Measurements from ENCODE around the gene ANKRD9.

Gene ANKRD9

GRCh38 chr14:102486513-102487203 lies 22.9 kb downstream of the ANKRD9 start:
- in situ Hi-C loops (cut with MboI; ENCODE audit: low pct_unique_long_range_greater_than_20kb, low sequenced_read_pairs): no loop called here

GRCh38 chr14:102485693-102486512 lies 23.7 kb downstream of the ANKRD9 start:
- DNase-seq: no peak
- in situ Hi-C loops (cut with MboI; ENCODE audit: low pct_unique_long_range_greater_than_20kb, low sequenced_read_pairs): no loop called here

More at GRCh38 chr14:102486513-102487203, 22.9 kb downstream of the ANKRD9 start:
- no peak for DNase-seq

GRCh38 chr14:102484316-102484715 lies 25.3 kb downstream of the ANKRD9 start:
- DNase-seq: no peak
- in situ Hi-C loops (cut with MboI; ENCODE audit: low pct_unique_long_range_greater_than_20kb, low sequenced_read_pairs): no loop called here

- in situ Hi-C loops (cut with MboI; ENCODE audit: low pct_unique_long_range_greater_than_20kb, low sequenced_read_pairs): no loop called here
- no peak for DNase-seq
Observed at GRCh38 chr14:102481791-102482238, 27.8 kb downstream of the ANKRD9 start.

DNA sequence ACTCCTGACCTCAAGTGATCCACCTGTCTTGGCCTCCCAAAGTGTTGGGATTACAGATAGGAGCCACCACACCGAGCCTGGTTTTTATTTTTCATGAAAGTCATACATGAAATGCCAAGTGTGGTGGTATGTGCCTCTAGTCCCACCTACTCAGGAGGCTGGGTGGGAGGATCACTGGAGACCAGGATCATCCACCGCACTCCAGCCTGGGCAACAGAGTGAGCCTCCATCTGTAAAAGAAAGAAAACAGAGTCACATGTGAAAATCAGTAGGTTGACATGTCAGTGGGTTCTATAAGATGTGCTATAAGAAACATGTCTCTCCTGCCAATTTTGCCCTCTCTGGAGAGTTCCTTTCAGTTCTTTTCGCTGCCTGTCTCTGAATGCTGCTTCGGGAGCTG lies 28.2 kb downstream of the ANKRD9 start:
- in situ Hi-C loops (cut with MboI; ENCODE audit: low pct_unique_long_range_greater_than_20kb, low sequenced_read_pairs): no loop called here
- DNase-seq: no peak

- in situ Hi-C loops (cut with MboI; ENCODE audit: low pct_unique_long_range_greater_than_20kb, low sequenced_read_pairs): no loop called here
- DNase-seq: no peak
Observed at GRCh38 chr14:102479777-102480176, 29.8 kb downstream of the ANKRD9 start.

GRCh38 chr14:102479107-102479506 lies 30.5 kb downstream of the ANKRD9 start:
- in situ Hi-C loops (cut with MboI; ENCODE audit: low pct_unique_long_range_greater_than_20kb, low sequenced_read_pairs): no loop called here
- DNase-seq: no peak

- in situ Hi-C loops (cut with MboI; ENCODE audit: low pct_unique_long_range_greater_than_20kb, low sequenced_read_pairs): no loop called here
- no peak for DNase-seq
Observed at GRCh38 chr14:102474934-102475333, 34.6 kb downstream of the ANKRD9 start.

DNA sequence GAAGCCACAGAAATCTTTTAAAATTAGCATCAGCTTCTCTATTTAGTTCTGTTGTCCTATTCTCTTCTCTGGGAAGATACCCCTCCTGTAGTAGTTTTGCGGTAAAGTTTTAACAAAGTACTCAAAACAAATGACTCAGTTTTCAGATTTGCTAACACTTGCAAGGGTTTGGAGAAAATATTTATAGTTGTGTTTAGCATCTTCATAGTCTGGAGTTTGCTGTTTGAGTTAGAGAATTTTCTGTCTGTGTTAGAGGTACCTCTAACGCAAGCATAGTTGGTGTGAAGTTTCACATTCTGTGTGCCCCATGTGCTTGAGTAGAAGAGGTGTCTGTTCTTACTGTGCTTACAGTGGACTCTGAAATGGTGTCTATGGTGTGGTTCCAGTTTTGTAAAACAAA lies 36.0 kb downstream of the ANKRD9 start:
- in situ Hi-C loops (cut with MboI; ENCODE audit: low pct_unique_long_range_greater_than_20kb, low sequenced_read_pairs): no loop called here
- DNase-seq: no peak

DNA sequence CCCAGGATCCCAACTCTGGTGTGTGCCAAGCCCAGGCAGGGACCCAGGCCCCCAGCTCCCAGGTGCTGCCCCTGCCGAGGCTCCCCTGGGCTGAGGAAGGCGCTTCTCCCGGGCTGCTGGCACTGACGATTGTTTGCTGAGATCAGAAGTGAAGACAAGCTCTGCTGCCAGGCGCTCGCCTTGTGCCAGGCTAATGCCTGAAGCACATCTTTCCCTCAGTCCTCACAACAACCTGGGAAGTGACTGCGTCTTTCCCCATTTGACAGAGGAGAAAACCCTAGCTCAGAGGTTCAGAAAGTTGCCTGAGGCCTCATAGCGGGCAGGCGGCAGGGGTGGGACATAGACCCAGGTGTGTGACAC lies 36.8 kb downstream of the ANKRD9 start:
- in situ Hi-C loops (cut with MboI; ENCODE audit: low pct_unique_long_range_greater_than_20kb, low sequenced_read_pairs): no loop called here
- no peak for DNase-seq

DNA sequence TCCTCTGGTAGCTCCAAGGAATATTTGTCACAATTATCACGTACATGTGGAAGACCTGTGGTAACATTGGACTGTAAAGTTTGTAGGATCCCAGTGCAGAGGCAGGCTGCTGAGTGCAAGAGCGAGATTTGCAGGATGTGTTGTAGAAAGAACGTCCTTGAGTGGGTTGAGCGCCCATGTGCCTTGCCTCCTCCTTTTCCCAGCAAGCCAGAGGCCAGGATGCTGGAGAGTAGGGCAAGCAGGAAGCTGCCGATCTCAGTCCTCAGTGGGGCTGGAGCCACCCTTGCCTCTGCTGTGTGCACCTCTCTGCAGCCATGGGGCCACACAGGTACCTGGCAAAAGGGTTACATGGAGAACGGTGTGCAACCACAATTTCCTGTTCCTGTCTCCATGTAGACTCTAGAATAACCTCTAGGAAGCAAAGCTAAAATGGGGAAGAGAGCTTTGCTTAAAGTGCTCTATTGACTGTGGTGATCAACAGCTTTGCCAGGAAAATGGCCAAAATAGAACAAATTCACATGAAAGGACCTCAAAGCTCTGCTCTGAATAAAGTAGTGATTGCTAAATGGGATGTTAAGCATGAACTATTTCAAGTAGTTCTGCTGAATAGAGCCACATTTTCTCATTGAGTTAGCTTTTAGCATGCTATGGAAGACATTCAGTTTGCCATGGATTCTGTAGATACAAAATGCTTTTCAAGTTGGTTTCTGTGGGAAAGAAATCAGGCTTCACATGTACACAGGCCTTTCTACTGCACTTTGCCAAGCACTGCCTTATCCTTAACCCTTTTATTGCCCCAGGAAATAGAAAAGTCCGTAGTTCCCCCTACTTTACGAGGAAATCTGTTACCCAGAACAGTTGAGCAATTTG lies 37.4 kb downstream of the ANKRD9 start:
- in situ Hi-C loops (cut with MboI; ENCODE audit: low pct_unique_long_range_greater_than_20kb, low sequenced_read_pairs): no loop called here
- DNase-seq: peak; percentile 19

GRCh38 chr14:102469261-102469660 lies 40.3 kb downstream of the ANKRD9 start:
- in situ Hi-C loops (cut with MboI; ENCODE audit: low pct_unique_long_range_greater_than_20kb, low sequenced_read_pairs): no loop called here
- DNase-seq: no peak

GRCh38 chr14:102464846-102465341 lies 44.7 kb downstream of the ANKRD9 start:
- no peak for DNase-seq

DNA sequence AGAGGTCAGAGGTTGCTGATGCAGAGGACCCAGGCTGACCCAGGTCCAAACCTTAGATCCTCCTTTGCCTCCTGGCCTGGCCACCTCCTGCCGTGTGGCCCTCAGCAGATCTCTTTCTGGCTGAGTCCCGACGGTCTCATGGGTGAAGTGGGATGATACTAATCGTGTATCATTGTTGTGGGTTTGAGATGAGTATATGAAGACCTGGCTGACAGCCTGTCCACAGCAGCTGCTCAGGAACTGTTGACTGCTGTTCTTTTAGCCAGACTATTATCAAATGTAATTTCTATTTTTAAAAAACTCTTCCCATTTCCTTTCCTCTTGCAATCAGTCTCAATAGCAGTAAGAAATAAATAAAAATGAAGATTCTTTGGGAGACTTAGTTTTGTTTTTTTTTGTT lies 45.6 kb downstream of the ANKRD9 start:
- no peak for DNase-seq
- in situ Hi-C loops (cut with MboI; ENCODE audit: low pct_unique_long_range_greater_than_20kb, low sequenced_read_pairs): no loop called here

More at GRCh38 chr14:102464846-102465341, 44.7 kb downstream of the ANKRD9 start:
- in situ Hi-C loops (cut with MboI; ENCODE audit: low pct_unique_long_range_greater_than_20kb, low sequenced_read_pairs): no loop called here

DNA sequence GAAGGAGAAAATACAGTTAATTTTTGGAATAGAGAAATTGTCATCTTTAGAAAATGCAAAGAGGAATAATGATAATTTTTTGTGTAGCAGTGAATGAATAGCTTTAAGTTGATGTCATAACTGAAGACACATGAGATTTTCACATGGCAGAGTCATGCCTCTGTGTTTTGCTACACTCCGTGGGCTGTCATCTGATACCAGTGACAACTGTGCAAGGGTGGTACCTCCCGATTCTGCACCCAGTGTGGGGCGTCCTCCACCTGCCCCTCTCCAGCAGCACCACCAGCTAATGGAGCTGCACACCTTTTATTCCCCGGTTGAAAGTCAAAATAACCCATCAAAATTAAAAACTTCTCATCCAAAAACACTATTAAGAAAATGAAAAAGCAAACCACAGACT lies 47.2 kb downstream of the ANKRD9 start:
- no peak for DNase-seq
- in situ Hi-C loops (cut with MboI; ENCODE audit: low pct_unique_long_range_greater_than_20kb, low sequenced_read_pairs): no loop called here

DNA sequence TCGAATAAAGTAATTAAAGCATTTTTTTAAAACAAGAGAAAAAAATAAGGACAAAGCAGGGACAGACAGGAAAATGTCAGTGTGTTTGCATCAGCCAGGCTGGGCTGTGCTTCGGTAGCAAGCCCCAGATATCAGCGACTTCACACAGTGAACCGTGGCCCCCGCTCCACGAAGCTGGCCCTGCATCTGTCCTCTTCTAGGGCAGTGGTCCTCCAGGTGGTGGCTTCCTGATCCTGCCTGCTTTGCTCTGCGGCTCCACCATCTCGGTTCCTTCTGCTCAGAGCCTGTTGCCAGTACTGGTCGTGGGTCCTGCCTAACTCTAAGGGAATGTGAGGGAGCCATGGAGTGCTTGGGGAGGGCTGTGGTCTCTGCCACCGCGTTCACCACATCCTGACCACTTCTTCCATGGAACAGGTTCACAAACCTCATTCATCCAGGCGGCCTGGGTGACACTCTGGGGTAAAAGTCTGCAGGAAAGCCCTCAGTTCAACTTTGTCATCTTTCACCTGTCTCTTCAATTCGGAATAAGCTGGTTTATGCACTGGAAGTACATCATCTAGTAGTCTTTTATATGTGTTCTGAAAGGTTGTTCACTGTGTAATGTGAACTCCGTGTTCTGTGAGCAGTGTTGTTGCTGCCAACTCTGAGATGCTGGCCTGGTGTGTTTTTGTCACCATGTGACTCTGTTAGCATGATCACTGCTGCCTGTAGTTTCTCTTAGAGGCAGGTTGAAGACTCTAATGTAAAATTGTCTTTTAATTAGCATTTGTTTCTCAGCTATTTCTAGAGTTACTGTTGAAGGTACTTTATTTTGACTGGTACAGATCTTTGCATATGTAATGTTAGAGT lies 47.9 kb downstream of the ANKRD9 start:
- in situ Hi-C loops (cut with MboI; ENCODE audit: low pct_unique_long_range_greater_than_20kb, low sequenced_read_pairs): no loop called here
- DNase-seq: peak; percentile 16

GRCh38 chr14:102457509-102457908 lies 52.1 kb downstream of the ANKRD9 start:
- DNase-seq: no peak
- in situ Hi-C loops (cut with MboI; ENCODE audit: low pct_unique_long_range_greater_than_20kb, low sequenced_read_pairs): no loop called here

DNA sequence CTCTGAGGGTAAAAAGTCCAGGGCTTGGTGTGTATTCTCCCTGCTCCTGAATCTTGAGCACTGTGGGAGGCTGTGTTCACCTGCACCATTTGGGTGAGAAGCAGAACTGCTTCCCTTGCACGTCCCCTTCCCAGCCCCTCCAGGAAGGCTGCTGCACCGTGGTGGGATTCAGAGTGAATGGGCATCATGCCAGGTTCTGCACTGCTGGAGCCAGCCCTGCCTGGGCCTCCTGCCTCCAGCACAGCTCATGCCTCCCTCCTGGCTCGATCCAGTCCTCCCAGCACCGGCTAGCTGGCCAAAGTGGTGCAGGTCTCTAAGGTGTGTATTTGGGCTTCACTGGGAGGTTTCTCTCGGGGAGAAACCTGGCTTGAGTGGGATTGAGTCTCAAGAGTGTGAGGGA lies 54.9 kb downstream of the ANKRD9 start:
- DNase-seq: no peak
- in situ Hi-C loops (cut with MboI; ENCODE audit: low pct_unique_long_range_greater_than_20kb, low sequenced_read_pairs): no loop called here

DNA sequence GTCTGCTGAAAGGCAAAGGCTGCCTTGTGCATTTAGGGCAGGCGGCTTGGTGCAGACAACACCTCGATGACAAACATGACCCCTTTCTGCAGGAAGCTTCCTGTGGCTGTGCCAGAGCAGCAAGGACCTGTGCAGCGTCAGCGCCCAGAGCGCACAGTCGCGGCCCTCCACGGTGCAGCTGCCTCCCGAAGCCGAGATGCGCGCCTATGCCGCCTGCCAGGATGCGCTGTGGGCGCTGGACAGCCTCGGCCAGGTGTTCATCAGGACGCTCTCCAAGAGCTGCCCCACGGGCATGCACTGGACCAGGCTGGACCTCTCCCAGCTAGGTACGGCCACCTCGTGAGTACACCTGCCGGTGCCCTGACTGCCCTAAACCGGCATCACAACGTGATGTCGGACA lies 57.3 kb downstream of the ANKRD9 start:
- in situ Hi-C loops (cut with MboI; ENCODE audit: low pct_unique_long_range_greater_than_20kb, low sequenced_read_pairs): no loop called here

More for the DNA sequence above, 57.3 kb downstream of the ANKRD9 start:
- DNase-seq: no peak
